GM21381 (cell line): ENCODE data around the gene ASTN2.

Experiments
- ATAC-seq: cut with Tn5 transposase; IDR thresholded peaks from one replicate; pipeline ENCODE4 v1.9.1; 2021; ENCODE audit warnings: mild to moderate bottlenecking, moderate library complexity; ENCODE audit not compliant: unreplicated experiment

Gene ASTN2

GRCh38 chr9:116647515-116647809, 767.4 kb downstream of the ASTN2 start:
- no peak for ATAC-seq

DNA sequence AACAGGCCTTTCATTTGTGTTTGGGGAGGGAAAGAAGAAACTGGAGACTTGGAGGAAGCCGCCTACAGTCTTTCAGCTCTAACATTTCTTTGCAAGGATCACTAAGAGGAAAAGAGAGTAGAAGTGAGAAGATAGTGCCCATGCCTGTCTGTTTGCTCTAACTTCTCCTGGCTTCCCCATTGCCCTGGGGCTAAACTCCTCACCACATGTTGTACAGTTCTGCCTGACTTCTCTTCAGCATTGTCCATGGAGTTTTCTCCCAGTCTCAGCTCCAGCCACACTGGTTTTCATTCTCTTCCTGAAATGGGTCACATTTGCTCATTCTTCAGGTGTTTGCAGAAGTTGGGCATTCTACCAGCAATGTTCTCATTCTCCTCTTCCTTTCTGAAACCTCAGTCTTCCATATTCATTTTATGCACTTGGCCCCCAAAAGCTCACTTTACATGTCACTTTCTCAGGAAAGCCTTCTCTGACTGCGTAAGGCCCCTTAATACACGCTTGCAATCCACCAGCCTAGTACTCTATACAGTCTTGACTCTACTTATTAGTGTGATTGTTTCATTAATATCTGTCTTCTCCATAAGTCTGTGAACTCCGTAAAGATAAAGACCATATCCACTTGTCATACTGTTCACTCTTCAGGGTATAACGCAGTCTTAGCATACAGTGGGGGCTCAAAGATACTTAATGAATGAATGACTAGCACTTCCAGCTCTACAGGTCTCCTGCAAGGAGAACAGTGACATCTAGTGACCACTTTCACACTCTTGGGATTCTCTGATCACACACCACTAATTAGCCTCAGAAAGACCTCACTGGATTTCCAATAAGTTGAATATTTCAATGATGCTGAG, 768.0 kb downstream of the ASTN2 start:
- no peak for ATAC-seq

DNA sequence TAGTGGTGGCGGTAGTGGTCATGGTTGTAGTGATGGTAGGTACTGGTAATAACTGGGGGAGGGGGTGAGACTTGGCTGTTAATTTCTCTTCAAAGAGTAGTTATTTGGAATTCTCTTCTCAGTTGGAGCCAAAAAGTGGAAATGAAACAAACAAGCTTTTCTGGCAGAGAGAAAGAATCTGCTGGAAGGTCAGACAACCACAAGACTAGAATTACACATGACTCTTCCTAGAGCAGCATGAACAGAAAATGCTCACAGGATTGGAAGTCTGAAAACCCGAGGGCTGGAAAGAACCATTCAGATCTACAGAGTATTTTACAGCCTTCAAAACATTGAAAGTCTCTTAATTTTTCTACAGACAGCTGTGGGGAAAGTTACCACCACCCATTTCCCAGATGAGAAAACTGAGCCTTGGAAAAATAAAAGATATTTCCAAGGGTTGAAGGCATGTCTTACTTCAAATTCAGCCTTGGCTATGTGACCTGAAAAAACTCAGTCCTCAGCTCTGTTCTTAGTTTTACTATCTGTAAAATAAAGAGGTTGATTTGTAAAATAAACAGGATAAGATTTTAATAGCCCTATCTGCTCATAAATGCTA, 770.7 kb downstream of the ASTN2 start:
- no peak for ATAC-seq

GRCh38 chr9:116643691-116644090, 771.2 kb downstream of the ASTN2 start:
- ATAC-seq = no peak

DNA sequence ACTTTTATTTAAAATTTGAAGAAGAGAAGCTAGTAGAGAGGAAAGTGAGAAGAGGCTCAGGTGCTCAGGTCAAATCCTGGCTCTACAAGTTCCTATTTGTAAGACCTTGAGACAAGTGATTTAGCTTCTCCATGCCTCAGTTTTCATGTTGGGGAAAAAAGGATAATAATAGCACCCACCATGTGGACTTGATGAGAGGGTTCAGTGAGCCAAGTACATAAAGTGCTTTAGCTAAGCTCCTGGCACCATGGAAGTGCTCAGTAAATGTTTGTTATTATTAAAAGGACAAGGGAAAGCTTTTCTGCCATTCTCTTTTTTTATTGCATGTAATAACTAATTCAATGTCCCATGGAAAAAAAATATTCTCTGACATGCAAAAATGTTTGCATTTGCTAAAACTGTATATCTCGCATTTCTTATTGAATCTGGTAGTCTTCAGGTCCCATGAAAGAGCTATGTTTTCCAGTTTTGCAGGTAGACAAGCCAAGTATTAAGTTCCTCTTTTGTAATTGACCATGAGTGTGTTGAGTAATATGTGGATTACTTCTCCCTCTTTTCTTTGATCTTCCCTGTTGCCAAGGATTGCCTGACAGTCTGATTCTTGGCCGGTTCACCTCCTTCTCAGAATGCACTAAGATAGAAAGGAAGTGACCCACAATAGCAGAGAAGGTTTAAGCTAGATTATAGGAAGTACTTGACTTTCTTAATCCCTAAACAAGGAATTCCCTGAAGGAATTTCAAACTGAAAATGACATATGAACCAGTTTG, 773.4 kb downstream of the ASTN2 start:
- ATAC-seq = no peak

DNA sequence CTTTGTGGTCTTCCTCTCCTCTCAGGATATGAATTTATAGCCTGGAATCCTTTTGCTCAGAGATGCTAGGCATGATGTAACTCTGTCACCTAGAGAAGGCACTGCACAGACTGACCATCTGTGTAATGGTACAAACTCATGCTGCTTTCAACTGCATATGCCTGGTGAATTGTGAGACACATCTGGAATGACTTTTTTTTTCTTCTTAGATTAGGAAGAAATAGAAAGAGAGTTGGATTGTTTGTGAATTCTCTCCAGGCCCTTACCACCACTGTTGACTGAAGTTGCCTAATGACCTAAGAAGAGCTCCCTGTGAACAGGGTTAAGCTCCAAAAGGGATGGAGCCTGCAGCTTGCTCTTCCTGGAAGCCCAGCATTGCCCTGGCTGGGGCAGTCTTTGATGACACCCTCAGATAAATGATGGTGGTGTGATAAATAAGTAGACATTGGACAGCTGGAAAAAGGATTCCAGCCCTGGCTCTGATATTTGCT, 775.6 kb downstream of the ASTN2 start:
- ATAC-seq = no peak

GRCh38 chr9:116635908-116636307, 778.9 kb downstream of the ASTN2 start:
- no peak for ATAC-seq

DNA sequence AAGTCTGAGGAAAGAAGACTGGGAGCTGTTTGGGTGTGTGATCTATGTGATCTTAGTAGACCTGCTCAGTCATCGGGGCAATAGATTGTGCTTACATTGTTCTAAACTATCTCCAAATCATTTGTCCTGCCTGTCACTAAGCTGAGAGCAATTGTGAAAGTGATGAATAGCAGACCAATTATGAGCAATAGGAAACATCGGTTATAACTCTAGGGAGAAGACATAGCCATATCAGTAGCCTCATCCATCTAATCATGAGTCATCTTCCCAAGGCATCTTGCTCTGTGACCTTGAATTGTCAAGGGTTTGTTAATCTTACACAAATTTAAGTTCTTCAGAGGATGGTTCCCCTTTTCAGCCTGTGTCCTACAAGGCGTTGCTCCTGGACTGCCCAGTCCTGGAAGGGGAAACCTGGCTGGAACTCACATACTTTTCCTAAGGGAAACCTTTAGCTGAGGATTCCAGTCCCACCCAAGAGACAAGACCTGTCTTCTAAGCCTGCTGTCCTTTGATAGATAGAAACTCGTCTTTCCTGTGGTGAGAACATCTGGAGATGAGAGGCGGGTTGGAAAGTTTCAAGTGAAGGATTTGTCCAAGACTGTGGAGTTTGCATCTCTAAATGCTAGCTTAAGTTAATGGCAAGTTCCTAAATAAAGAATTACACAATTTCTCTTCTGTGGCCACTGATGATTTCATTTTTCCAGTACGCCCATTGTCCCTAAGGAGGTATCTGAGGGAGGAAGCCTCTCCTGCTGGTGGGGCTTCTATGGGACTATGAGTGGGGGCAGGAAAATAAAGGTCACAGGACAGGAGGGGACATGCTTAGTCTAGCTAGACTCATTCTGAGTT, 781.6 kb downstream of the ASTN2 start:
- ATAC-seq = no peak

GRCh38 chr9:116629634-116630033, 785.2 kb downstream of the ASTN2 start:
- no peak for ATAC-seq

- no peak for ATAC-seq
Observed at GRCh38 chr9:116628716-116629115, 786.1 kb downstream of the ASTN2 start.

GRCh38 chr9:116627433-116627832, 787.4 kb downstream of the ASTN2 start:
- ATAC-seq = no peak

- ATAC-seq = no peak
Observed at GRCh38 chr9:116626762-116627161, 788.1 kb downstream of the ASTN2 start.

- no peak for ATAC-seq
Observed at GRCh38 chr9:116623715-116624114, 791.1 kb downstream of the ASTN2 start.

GRCh38 chr9:116617389-116617788, 797.5 kb downstream of the ASTN2 start:
- ATAC-seq = no peak

GRCh38 chr9:116616304-116616914, 798.4 kb downstream of the ASTN2 start:
- no peak for ATAC-seq

DNA sequence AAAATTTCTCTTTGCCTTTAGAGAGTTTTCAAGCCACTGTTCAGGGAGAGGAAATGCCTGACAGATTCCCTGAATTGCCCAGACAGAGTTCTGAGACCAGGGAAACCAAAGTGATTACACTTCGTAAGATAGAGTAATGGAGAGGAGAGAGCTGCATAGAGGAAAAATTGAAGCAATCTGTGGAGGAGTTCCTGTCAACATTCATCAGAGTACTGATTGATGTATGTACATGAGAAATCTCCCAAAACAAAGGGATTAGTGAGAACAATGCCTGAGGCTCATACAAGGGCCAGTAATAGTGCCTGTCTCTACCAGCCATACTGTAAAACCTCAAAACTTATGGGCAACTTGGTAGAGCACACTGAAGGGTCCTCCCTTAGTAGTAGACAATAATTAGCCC, 806.8 kb downstream of the ASTN2 start:
- no peak for ATAC-seq

- no peak for ATAC-seq
Observed at GRCh38 chr9:116605904-116606341, 808.9 kb downstream of the ASTN2 start.

GRCh38 chr9:116605060-116605459, 809.8 kb downstream of the ASTN2 start:
- ATAC-seq = no peak

GRCh38 chr9:116604251-116604650, 810.6 kb downstream of the ASTN2 start:
- ATAC-seq = no peak

DNA sequence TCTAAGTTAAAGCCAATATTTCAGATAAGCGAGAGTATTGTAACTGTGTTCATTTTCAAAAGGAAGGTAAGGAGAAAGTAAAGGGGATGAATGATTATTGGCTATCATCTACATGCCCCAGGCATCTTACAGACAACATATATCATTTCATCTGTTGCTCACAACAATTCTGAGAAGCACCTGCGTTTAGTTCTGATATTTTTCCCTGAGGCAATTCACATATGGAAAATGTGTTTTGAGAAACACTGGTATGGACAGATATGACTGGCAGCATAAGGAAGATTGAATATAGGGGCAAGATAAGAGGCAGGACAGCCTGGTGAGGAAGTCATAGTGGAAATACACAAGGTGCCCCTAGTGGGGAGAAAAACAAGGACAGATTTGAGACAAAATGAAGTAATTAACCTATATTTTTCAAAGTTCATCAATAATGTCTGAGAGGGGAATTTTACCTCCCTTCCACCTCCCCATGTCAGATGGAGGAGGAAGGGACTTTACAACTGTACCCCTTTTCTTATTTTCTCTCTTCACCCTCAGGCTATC, 815.4 kb downstream of the ASTN2 start:
- ATAC-seq = no peak
